Activated CD8-positive, alpha-beta T cell treated with anti-CD3 and anti-CD28 coated beads, Interleukin-2, amount 10 ng/mL, durations not matched to agents 7 days and 5 days (primary cell): ENCODE results near the gene SLC35B1. TPM values are rescaled to one million over a fixed set of nuclear protein-coding genes. Genes with fewer than 3 reads are reported as not detected.
A peak's percentile ranks its signal among the peaks of the same experiment; 100 is the strongest.

Experiments
- ATAC-seq: fragments of 150-1000 bp; cut with Tn5 transposase; one replicate; pipeline ENCODE4 v1.10.0; 2021; ENCODE audit warnings: moderate library complexity
- CTCF ChIA-PET: fragments of 350-600 bp; sonication (Branson Sonifier 250); formaldehyde crosslinking; loops from one replicate; lab custom pipeline; 2021; ENCODE audit warnings: antibody characterized with exemption; lab: Charles Lee
- POLR2A ChIA-PET: fragments of 350-600 bp; sonication (Branson Sonifier 250); formaldehyde crosslinking; loops from one replicate; lab custom pipeline; 2021; ENCODE audit warnings: antibody characterized with exemption; lab: Charles Lee
- DNase-seq: peaks from one replicate; pipeline ENCODE4 v3.0.0-alpha.2; 2020
- H3K27ac Mint-ChIP-seq: one replicate; pipeline ENCODE4 v1.8.0; 2021; ENCODE audit warnings: mild to moderate bottlenecking, mixed read lengths
- H3K27me3 Mint-ChIP-seq: one replicate; pipeline ENCODE4 v1.8.0; 2021; ENCODE audit warnings: low read depth, mixed read lengths
- H3K36me3 Mint-ChIP-seq: one replicate; pipeline ENCODE4 v1.8.0; 2021; ENCODE audit warnings: low read depth, mixed read lengths
- H3K4me1 Mint-ChIP-seq: one replicate; pipeline ENCODE4 v1.8.0; 2021; ENCODE audit warnings: low read depth, mixed read lengths
- H3K4me3 Mint-ChIP-seq: one replicate; pipeline ENCODE4 v1.8.0; 2021; ENCODE audit warnings: mild to moderate bottlenecking, mixed read lengths
- H3K9me3 Mint-ChIP-seq: one replicate; pipeline ENCODE4 v1.8.0; 2022; ENCODE audit warnings: mixed read lengths; ENCODE audit not compliant: insufficient read depth
- total RNA-seq, 2 experiments: library from RNA; stranded (reverse); gene quantifications; one replicate each; pipeline ENCODE4 v1.2.3, GENCODE V29; 2021

The SLC35B1 gene
- total RNA-seq, 2 experiments from 2014 or later, result 50.7 to 62.6 TPM

- DNase-seq (no peak), ATAC-seq (no peak)
- peaks cover 27% of the 10 kb centered on the region for H3K36me3 Mint-ChIP-seq
- CTCF ChIA-PET, result interaction anchor here (0.8 to 5.2 kb wide), 17 partner anchors 9 to 347 kb away, joined by 3 to 57 read pairs (median 5); partner anchors contain the start of genes FAM117A, KAT7, PDK2 and SLC35B1
- POLR2A ChIA-PET, result interaction anchor here (0.7 to 5.4 kb wide), 8 partner anchors 9 to 85 kb away, joined by 3 to 41 read pairs (median 6); partner anchors contain the start of genes FAM117A, KAT7 and SLC35B1
- H3K27ac Mint-ChIP-seq, result peak overlapping the region; percentile 89
- H3K4me1 Mint-ChIP-seq, result peaks cover 79% of the 10 kb centered on the region
- H3K27me3 Mint-ChIP-seq, result no peaks in the 10 kb centered on the region
- H3K4me3 Mint-ChIP-seq, result peak overlapping the region; percentile 68
- no peaks in the 10 kb centered on the region for H3K9me3 Mint-ChIP-seq
Observed at GRCh38 chr17:49747632-49748031, 39.9 kb upstream of the SLC35B1 start.

- CTCF ChIA-PET, result interaction anchor here (0.7 to 5.2 kb wide), 16 partner anchors 9 to 252 kb away, joined by 3 to 57 read pairs (median 6); partner anchors contain the start of genes FAM117A, KAT7 and SLC35B1
- DNase-seq, result peak; percentile 55
Observed at GRCh38 chr17:49746791-49747490, 39.2 kb upstream of the SLC35B1 start.

GRCh38 chr17:49745175-49746139, 37.7 kb upstream of the SLC35B1 start:
- peak overlapping the region; percentile 89 for H3K27ac Mint-ChIP-seq
- POLR2A ChIA-PET, result interaction anchor here (5.4 kb wide), 1 partner anchor 17 kb away, joined by 41 read pairs; the partner anchor contains the start of gene FAM117A
- H3K36me3 Mint-ChIP-seq, result peaks cover 44% of the 10 kb centered on the region
- H3K4me3 Mint-ChIP-seq, result peak overlapping the region; percentile 68
- peaks cover 91% of the 10 kb centered on the region for H3K4me1 Mint-ChIP-seq
- ATAC-seq, result no peak
- DNase-seq, result no peak
- CTCF ChIA-PET, result interaction anchor here (1.7 to 3.5 kb wide), 3 partner anchors 11 to 36 kb away, joined by 5 to 37 read pairs (median 9); partner anchors contain the start of gene SLC35B1
- H3K9me3 Mint-ChIP-seq, result no peaks in the 10 kb centered on the region
- H3K27me3 Mint-ChIP-seq, result no peaks in the 10 kb centered on the region

More at GRCh38 chr17:49746791-49747490, 39.2 kb upstream of the SLC35B1 start:
- Mint-ChIP-seq H3K4me1 (peaks cover 80% of the 10 kb centered on the region), H3K4me3 (peak overlapping the region; percentile 68), H3K27me3 (no peaks in the 10 kb centered on the region), H3K9me3 (no peaks in the 10 kb centered on the region), H3K36me3 (peaks cover 34% of the 10 kb centered on the region), H3K27ac (peak overlapping the region; percentile 89)
- peak; percentile 62 for ATAC-seq
- POLR2A ChIA-PET, result interaction anchor here (0.6 to 5.4 kb wide), 9 partner anchors 9 to 86 kb away, joined by 3 to 41 read pairs (median 5); partner anchors contain the start of genes FAM117A, KAT7 and SLC35B1

GRCh38 chr17:49742166-49742638, 34.4 kb upstream of the SLC35B1 start:
- peak overlapping the region; percentile 84 for H3K4me3 Mint-ChIP-seq
- ATAC-seq (no peak), DNase-seq (no peak)
- ChIA-PET POLR2A (interaction anchor here (1.1 to 6.1 kb wide), 5 partner anchors 13 to 47 kb away, joined by 3 to 47 read pairs (median 10); partner anchors contain the start of genes FAM117A and KAT7), CTCF (interaction anchor here (0.7 to 2.5 kb wide), 9 partner anchors 9 to 46 kb away, joined by 3 to 9 read pairs (median 3); partner anchors contain the start of genes FAM117A, KAT7 and SLC35B1)
- H3K9me3 Mint-ChIP-seq, result no peaks in the 10 kb centered on the region
- peaks cover 92% of the 10 kb centered on the region for H3K4me1 Mint-ChIP-seq
- peaks cover 47% of the 10 kb centered on the region for H3K36me3 Mint-ChIP-seq
- H3K27ac Mint-ChIP-seq, result peak overlapping the region; percentile 98
- no peaks in the 10 kb centered on the region for H3K27me3 Mint-ChIP-seq

- Mint-ChIP-seq H3K36me3 (peaks cover 47% of the 10 kb centered on the region), H3K4me1 (peaks cover 92% of the 10 kb centered on the region), H3K27me3 (no peaks in the 10 kb centered on the region), H3K9me3 (no peaks in the 10 kb centered on the region), H3K4me3 (peak overlapping the region; percentile 84), H3K27ac (peak overlapping the region; percentile 98)
- ChIA-PET CTCF (interaction anchor here (0.8 to 2.5 kb wide), 7 partner anchors 10 to 47 kb away, joined by 3 to 9 read pairs (median 3); partner anchors contain the start of genes FAM117A, KAT7 and SLC35B1), POLR2A (interaction anchor here (1.1 to 6.1 kb wide), 5 partner anchors 12 to 47 kb away, joined by 3 to 47 read pairs (median 10); partner anchors contain the start of genes FAM117A and KAT7)
- DNase-seq (no peak), ATAC-seq (no peak)
Observed at GRCh38 chr17:49741692-49742076, 33.9 kb upstream of the SLC35B1 start.

- DNase-seq (no peak), ATAC-seq (no peak)
- peak overlapping the region; percentile 84 for H3K4me3 Mint-ChIP-seq
- H3K9me3 Mint-ChIP-seq, result no peaks in the 10 kb centered on the region
- H3K27me3 Mint-ChIP-seq, result no peaks in the 10 kb centered on the region
- peak overlapping the region; percentile 98 for H3K27ac Mint-ChIP-seq
- peaks cover 90% of the 10 kb centered on the region for H3K4me1 Mint-ChIP-seq
- ChIA-PET CTCF (interaction anchor here (1.0 to 4.7 kb wide), 5 partner anchors 9 to 47 kb away, joined by 3 to 22 read pairs (median 3); partner anchors contain the start of genes FAM117A, KAT7 and SLC35B1), POLR2A (interaction anchor here (1.2 to 6.1 kb wide), 5 partner anchors 10 to 48 kb away, joined by 3 to 47 read pairs (median 10); partner anchors contain the start of genes FAM117A and KAT7)
- H3K36me3 Mint-ChIP-seq, result peaks cover 47% of the 10 kb centered on the region
Observed at GRCh38 chr17:49741009-49741691, 33.4 kb upstream of the SLC35B1 start.

- Mint-ChIP-seq H3K4me3 (peak overlapping the region; percentile 84), H3K4me1 (peaks cover 80% of the 10 kb centered on the region), H3K27ac (peak overlapping the region; percentile 98), H3K9me3 (no peaks in the 10 kb centered on the region), H3K36me3 (peaks cover 38% of the 10 kb centered on the region), H3K27me3 (no peaks in the 10 kb centered on the region)
- DNase-seq, result peak; percentile 92
- ChIA-PET POLR2A (interaction anchor here (0.6 to 6.1 kb wide), 17 partner anchors 8 to 1391 kb away, joined by 3 to 47 read pairs (median 4); partner anchors contain the start of genes FAM117A, KAT7 and SLC35B1), CTCF (interaction anchor here (0.7 to 4.7 kb wide), 6 partner anchors 9 to 183 kb away, joined by 3 to 22 read pairs (median 6); partner anchors contain the start of gene SLC35B1)
- peak; percentile 93 for ATAC-seq
Observed at GRCh38 chr17:49739641-49740271, 32.0 kb upstream of the SLC35B1 start.

- ATAC-seq, result no peak
- Mint-ChIP-seq H3K9me3 (no peaks in the 10 kb centered on the region), H3K4me3 (peak overlapping the region; percentile 84), H3K36me3 (peaks cover 39% of the 10 kb centered on the region), H3K27ac (peak overlapping the region; percentile 98), H3K27me3 (no peaks in the 10 kb centered on the region), H3K4me1 (peaks cover 75% of the 10 kb centered on the region)
- ChIA-PET POLR2A (interaction anchor here (1.0 to 6.1 kb wide), 11 partner anchors 9 to 59 kb away, joined by 3 to 47 read pairs (median 7); partner anchors contain the start of genes FAM117A, KAT7 and SLC35B1), CTCF (interaction anchor here (1.7 to 4.7 kb wide), 4 partner anchors 9 to 30 kb away, joined by 4 to 22 read pairs (median 11); partner anchors contain the start of genes FAM117A and SLC35B1)
- no peak for DNase-seq
Observed at GRCh38 chr17:49738456-49739163, 30.8 kb upstream of the SLC35B1 start.
